H9 (cell line): ENCODE results near the gene ZSWIM4. TPM values are rescaled to one million over a fixed set of nuclear protein-coding genes. Genes with fewer than 3 reads are reported as not detected.

Source experiments
- DNase-seq: peaks from one replicate; pipeline ENCODE4 v3.0.0-alpha.2; 2017
- H2AFZ ChIP-seq: one replicate; pipeline ENCODE4 v1.6.1; 2013; ENCODE audit warnings: mild to moderate bottlenecking, low read length, control low read depth, moderate library complexity
- H2AK5ac ChIP-seq: 2 replicates; pipeline ENCODE4 v1.6.1; 2013; ENCODE audit warnings: low read length, control low read depth, mixed read lengths; ENCODE audit not compliant: insufficient read length
- H2BK120ac ChIP-seq: one replicate; pipeline ENCODE4 v1.6.1; 2013; ENCODE audit warnings: low read depth, mild to moderate bottlenecking, low read length, control low read depth, inconsistent platforms; ENCODE audit not compliant: poor library complexity, severe bottlenecking
- H2BK12ac ChIP-seq: 2 replicates; pipeline ENCODE4 v1.6.1; 2013; ENCODE audit warnings: low read length, control low read depth, mixed read lengths, low read depth; ENCODE audit not compliant: insufficient read length
- H2BK15ac ChIP-seq: 2 replicates; pipeline ENCODE4 v1.6.1; 2013; ENCODE audit warnings: low read depth, low read length, control low read depth
- H2BK20ac ChIP-seq: one replicate; pipeline ENCODE4 v1.6.1; 2013; ENCODE audit warnings: low read depth, mild to moderate bottlenecking, low read length, control low read depth, inconsistent platforms; ENCODE audit not compliant: poor library complexity, severe bottlenecking
- H2BK5ac ChIP-seq: 2 replicates; pipeline ENCODE4 v1.6.1; 2013; ENCODE audit warnings: low read length, control low read depth, mixed read lengths; ENCODE audit not compliant: insufficient read length
- H3K14ac ChIP-seq: 2 replicates; pipeline ENCODE4 v1.6.1; 2013; ENCODE audit warnings: low read length, control low read depth; ENCODE audit not compliant: insufficient read depth
- H3K18ac ChIP-seq: 2 replicates; pipeline ENCODE4 v1.6.1; 2013; ENCODE audit warnings: low read depth, mild to moderate bottlenecking, mixed read lengths, low read length, control low read depth; ENCODE audit not compliant: insufficient read length
- H3K23ac ChIP-seq: 2 replicates; pipeline ENCODE4 v1.6.1; 2013; ENCODE audit warnings: low read length, control low read depth, mixed read lengths, low read depth; ENCODE audit not compliant: insufficient read length
- H3K23me2 ChIP-seq: 2 replicates; pipeline ENCODE4 v1.6.1; 2013; ENCODE audit warnings: low read depth, mild to moderate bottlenecking, mixed read lengths, low read length, control low read depth; ENCODE audit not compliant: insufficient read length, poor library complexity, severe bottlenecking
- H3K27ac ChIP-seq: 2 replicates; pipeline ENCODE4 v1.5.1; 2013; ENCODE audit warnings: low read length, control low read depth, mixed read lengths, low read depth; ENCODE audit not compliant: insufficient read length
- H3K27me3 ChIP-seq: 2 replicates; pipeline ENCODE4 v1.6.1; 2013; ENCODE audit warnings: low read length, control low read depth, inconsistent platforms; ENCODE audit not compliant: insufficient read depth
- H3K4ac ChIP-seq: 2 replicates; pipeline ENCODE4 v1.6.1; 2013; ENCODE audit warnings: low read depth, mild to moderate bottlenecking, control low read depth, inconsistent platforms, low read length, moderate library complexity
- H3K4me1 ChIP-seq: 2 replicates; pipeline ENCODE4 v1.6.1; 2013; ENCODE audit warnings: low read length, control low read depth, inconsistent platforms; ENCODE audit not compliant: insufficient read depth
- H3K4me2 ChIP-seq: 2 replicates; pipeline ENCODE4 v1.6.1; 2013; ENCODE audit warnings: low read length, control low read depth, mixed read lengths; ENCODE audit not compliant: insufficient read length, insufficient read depth
- H3K56ac ChIP-seq: 2 replicates; pipeline ENCODE4 v1.6.1; 2013; ENCODE audit warnings: low read depth, mild to moderate bottlenecking, mixed read lengths, low read length, control low read depth; ENCODE audit not compliant: insufficient read length
- H3K79me1 ChIP-seq: 2 replicates; pipeline ENCODE4 v1.6.1; 2013; ENCODE audit warnings: low read depth, mild to moderate bottlenecking, moderate library complexity, low read length, control low read depth, inconsistent platforms; ENCODE audit not compliant: insufficient read depth, poor library complexity, severe bottlenecking
- H3K79me2 ChIP-seq: 2 replicates; pipeline ENCODE4 v1.6.1; 2013; ENCODE audit warnings: low read length, control low read depth, inconsistent platforms; ENCODE audit not compliant: insufficient read depth
- H3K9ac ChIP-seq: 2 replicates; pipeline ENCODE4 v1.6.1; 2013; ENCODE audit warnings: low read length, control low read depth, mixed read lengths; ENCODE audit not compliant: insufficient read length; ENCODE audit errors: extremely low read depth
- H3K9me3 ChIP-seq: one replicate; pipeline ENCODE4 v1.6.1; 2013; ENCODE audit warnings: low read depth, low read length, inconsistent platforms; ENCODE audit not compliant: control insufficient read depth
- H3T11ph ChIP-seq: one replicate; pipeline ENCODE4 v1.6.1; 2013; ENCODE audit warnings: mild to moderate bottlenecking, low read length, control low read depth, inconsistent platforms
- H4K20me1 ChIP-seq: one replicate; pipeline ENCODE4 v1.6.1; 2013; ENCODE audit not compliant: control insufficient read depth, insufficient read length, insufficient read depth
- H4K5ac ChIP-seq: 2 replicates; pipeline ENCODE4 v1.6.1; 2013; ENCODE audit warnings: low read depth, mild to moderate bottlenecking, mixed read lengths, low read length, control low read depth; ENCODE audit not compliant: insufficient read length
- H4K8ac ChIP-seq: replicated peaks from 2 replicates; pipeline ENCODE4 v1.6.1; 2013; ENCODE audit warnings: low read length, control low read depth, mixed read lengths, low read depth; ENCODE audit not compliant: insufficient read length
- H4K91ac ChIP-seq: 2 replicates; pipeline ENCODE4 v1.6.1; 2013; ENCODE audit warnings: low read depth, mild to moderate bottlenecking, moderate library complexity, mixed read lengths, low read length, control low read depth; ENCODE audit not compliant: insufficient read length
- H3K27ac Mint-ChIP-seq, 3 experiments: 2 replicates in 2 of 3; 3 replicates in 1 of 3; pipeline ENCODE4 v1.8.0; 2020 to 2021; ENCODE audit warnings: mixed read lengths in 3 of 3, mild to moderate bottlenecking in 1 of 3, moderate library complexity in 1 of 3
- H3K27me3 Mint-ChIP-seq: 2 replicates; pipeline ENCODE4 v1.8.0; 2021; ENCODE audit warnings: low read depth, mild to moderate bottlenecking, moderate library complexity, mixed read lengths
- H3K36me3 Mint-ChIP-seq, 3 experiments: 2 replicates in 2 of 3; 3 replicates in 1 of 3; pipeline ENCODE4 v1.8.0; 2020 to 2021; ENCODE audit warnings: low read depth in 3 of 3, mixed read lengths in 3 of 3; ENCODE audit not compliant: insufficient read depth in 1 of 3
- H3K4me1 Mint-ChIP-seq, 2 experiments: 2 replicates each; pipeline ENCODE4 v1.8.0; 2020; ENCODE audit warnings: mixed read lengths in 2 of 2
- H3K4me3 Mint-ChIP-seq, 2 experiments: 2 replicates in 1 of 2; 3 replicates in 1 of 2; pipeline ENCODE4 v1.8.0; 2020 to 2021; ENCODE audit warnings: mild to moderate bottlenecking in 2 of 2, mixed read lengths in 2 of 2, moderate library complexity in 1 of 2
- H3K9me3 Mint-ChIP-seq, 2 experiments: 2 replicates in 1 of 2; 3 replicates in 1 of 2; pipeline ENCODE4 v1.8.0; 2020; ENCODE audit warnings: mild to moderate bottlenecking in 2 of 2, mixed read lengths in 2 of 2, moderate library complexity in 1 of 2
- CTCF ChIP-seq: fragments of 200-600 bp; sonication (generic); conservative IDR thresholded peaks from 3 replicates; pipeline ENCODE4 v1.8.0; 2021; ENCODE audit warnings: antibody characterized with exemption, mild to moderate bottlenecking
- WGBS: extraction: QIAGEN DNeasy Blood & Tissue Kit; methylation state at CpG from one replicate; pipeline ENCODE4 v1.1.7; 2013; ENCODE audit warnings: missing lambda C conversion rate, low lambda C conversion rate, mixed read lengths; ENCODE audit not compliant: insufficient read length; ENCODE audit errors: extremely low coverage; 5-methylcytosine and 5-hydroxymethylcytosine counted together
- total RNA-seq: library from RNA; stranded (reverse); gene quantifications from 2 replicates; pipeline ENCODE4 v1.2.1, GENCODE V29; 2021

The ZSWIM4 gene
- total RNA-seq, 1 experiment from 2014 or later = 50.7 TPM

DNA sequence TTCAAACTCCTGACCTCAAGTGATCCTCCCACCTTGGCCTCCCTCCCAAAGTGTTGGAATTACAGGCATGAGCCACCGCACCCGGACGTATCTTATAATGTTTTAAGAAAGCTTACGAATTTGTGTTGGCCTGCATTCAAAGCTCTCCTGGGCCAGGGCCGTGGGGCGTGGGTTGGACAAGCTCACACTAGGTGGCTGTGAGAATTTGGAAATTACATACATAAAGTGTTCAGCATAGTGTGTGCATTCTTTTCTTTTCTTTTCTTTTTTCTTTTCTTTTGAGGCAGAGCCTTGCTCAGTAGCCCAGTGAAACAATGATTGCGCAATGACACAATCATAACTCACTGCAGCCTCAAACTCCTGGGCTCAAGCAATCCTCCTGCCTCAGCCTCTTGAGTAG, 2.6 kb downstream of the ZSWIM4 start:
- H3T11ph ChIP-seq = no peak overlapping the region
- no peak overlapping the region for H2AFZ ChIP-seq
- no peak overlapping the region for H2AK5ac ChIP-seq
- no peaks in the 10 kb centered on the region for H3K79me2 ChIP-seq
- H3K14ac ChIP-seq = no peak overlapping the region
- no peak for TF ChIP-seq CTCF
- H3K9ac ChIP-seq = no peak overlapping the region
- H2BK5ac ChIP-seq = no peak overlapping the region
- H3K36me3 Mint-ChIP-seq = peaks cover 10 to 26% (median 23%) of the 10 kb centered on the region in 3 experiments; a peak in 6 of 7 replicates
- no peak overlapping the region for H3K4me3 Mint-ChIP-seq
- no peak for DNase-seq
- H3K27ac Mint-ChIP-seq = no peak overlapping the region
- H3K79me1 ChIP-seq = no peaks in the 10 kb centered on the region
- H3K4me1 ChIP-seq = no peaks in the 10 kb centered on the region
- H3K4ac ChIP-seq = no peak overlapping the region
- H4K20me1 ChIP-seq = no peaks in the 10 kb centered on the region
- no CpG with 5 or more reads among the region's 7 CpGs for WGBS
- no peak overlapping the region for H4K5ac ChIP-seq
- H3K23ac ChIP-seq = no peak overlapping the region
- H3K4me2 ChIP-seq = no peak overlapping the region
- no peak overlapping the region for H4K91ac ChIP-seq
- no peak overlapping the region for H2BK120ac ChIP-seq
- no peaks in the 10 kb centered on the region for H3K27me3 ChIP-seq
- no peak overlapping the region for H4K8ac ChIP-seq
- no peaks in the 10 kb centered on the region for H3K9me3 ChIP-seq
- H2BK12ac ChIP-seq = no peak overlapping the region
- no peaks in the 10 kb centered on the region; the same call in 1 of the 2 replicates for H3K27me3 Mint-ChIP-seq
- no peak overlapping the region for H3K56ac ChIP-seq
- no peak overlapping the region for H3K18ac ChIP-seq
- peaks cover 15 to 17% of the 10 kb centered on the region in 2 experiments for H3K4me1 Mint-ChIP-seq
- no peak overlapping the region for H3K27ac ChIP-seq
- peaks cover 5% of the 10 kb centered on the region for H3K23me2 ChIP-seq
- H2BK15ac ChIP-seq = no peak overlapping the region
- no peaks in the 10 kb centered on the region for H3K9me3 Mint-ChIP-seq
- no peak overlapping the region for H2BK20ac ChIP-seq
